T-helper 2 cell (primary cell): ENCODE results near the gene CCDC149.

Experiments
- DNase-seq, 5 experiments: peaks; one replicate each; pipeline versions ENCODE4 v3.0.0 to v3.0.0-alpha.2; 2012 to 2022

CCDC149 gene

DNA sequence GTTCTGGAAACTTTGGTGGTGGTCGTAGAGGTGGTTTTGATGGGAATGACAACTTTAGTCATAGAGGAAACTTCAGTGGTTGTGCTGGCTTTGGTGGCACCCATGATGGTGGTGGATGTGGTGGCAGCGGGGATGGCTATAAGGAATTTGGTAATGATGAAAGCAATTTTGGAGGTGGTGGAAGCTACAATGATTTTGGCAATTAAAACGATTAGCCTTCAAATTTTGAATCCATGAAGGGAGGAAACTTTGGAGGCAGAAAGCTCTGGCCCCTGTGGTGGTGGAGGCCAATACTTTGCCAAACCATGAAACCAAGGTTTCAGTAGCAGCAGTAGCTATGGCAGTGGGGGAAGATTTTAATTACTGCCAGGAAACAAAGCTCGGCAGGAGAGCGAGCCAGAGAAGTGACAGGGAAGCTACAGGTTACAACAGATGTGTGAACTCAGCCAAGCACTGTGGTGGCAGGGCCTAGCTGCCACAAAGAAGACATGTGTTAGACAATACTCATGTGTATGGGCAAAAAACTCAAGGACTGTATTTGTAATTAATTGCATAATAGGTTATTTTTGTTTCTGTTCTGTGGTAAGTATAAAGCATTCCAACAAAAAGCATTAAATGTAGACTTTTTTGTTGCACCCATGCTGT, 140.7 kb downstream of the CCDC149 start:
- no peak for DNase-seq

- DNase-seq: no peak
Observed at GRCh38 chr4:24771241-24771640, 141.6 kb downstream of the CCDC149 start.

DNA sequence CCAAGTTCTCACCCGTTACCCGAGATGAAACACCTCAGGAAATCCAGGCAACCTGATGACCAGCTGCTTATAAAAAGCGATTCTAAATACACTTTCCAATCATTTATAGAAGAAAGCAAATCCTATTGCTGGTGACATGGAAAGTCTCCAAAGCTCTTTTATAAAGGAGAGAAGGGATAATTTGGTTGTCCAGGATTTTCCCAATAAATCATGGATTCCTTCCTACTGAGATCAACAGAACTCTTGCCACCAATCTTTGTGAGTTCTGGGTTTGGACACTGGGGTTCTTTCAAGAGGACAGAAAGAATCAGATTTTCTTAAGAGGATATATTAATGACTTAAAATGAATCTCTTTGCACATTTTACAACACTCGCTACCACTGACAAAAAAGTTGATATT, 142.2 kb downstream of the CCDC149 start:
- DNase-seq: no peak

DNA sequence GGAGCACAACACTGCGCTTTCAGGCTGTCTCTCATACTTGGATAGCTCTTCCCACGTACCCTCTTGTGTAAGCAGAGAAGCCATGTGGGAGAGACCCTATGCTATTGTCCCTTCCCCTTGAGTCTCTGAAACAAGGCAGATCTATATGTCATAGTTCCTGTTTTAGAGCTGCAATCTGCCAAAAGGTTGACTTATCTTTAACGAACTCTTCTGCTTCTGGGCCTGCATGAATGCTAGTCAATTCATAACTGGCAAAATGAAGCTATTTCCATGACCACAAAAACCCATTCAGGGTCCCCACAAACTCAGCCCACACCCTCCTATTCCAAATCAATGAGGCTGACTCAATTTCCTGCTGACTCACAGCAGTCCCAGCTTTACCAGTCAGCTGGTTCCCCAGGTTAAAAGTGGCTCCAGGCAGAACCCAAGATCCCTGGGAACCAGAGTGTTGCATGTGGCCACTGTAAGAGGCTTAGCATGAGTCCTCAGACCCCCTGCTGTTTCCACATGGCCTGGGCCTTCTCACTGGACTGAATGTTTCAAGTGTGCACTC, 142.7 kb downstream of the CCDC149 start:
- DNase-seq: peak in 1 of 5 experiments; percentile 24

DNA sequence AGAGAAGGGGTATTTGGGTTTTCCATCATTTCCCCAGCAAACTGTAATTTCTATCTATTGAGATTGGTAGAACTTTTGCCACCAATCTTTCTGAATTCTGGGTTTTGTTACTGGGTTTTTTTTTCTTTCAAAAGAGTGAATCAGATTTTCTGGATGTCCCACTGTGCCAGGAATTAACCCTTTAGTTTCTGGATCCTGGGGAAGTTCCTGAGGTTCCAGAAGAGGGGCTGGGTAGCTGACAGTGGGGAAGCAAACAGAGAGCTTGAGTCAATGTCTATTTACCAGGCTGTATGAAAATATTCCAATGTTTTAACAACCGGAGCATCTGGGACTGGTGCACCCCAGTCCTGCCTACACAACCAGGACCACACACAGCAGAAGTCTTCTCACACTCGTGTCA, 143.3 kb downstream of the CCDC149 start:
- no peak for DNase-seq

GRCh38 chr4:24768604-24769003, 144.2 kb downstream of the CCDC149 start:
- no peak for DNase-seq

DNA sequence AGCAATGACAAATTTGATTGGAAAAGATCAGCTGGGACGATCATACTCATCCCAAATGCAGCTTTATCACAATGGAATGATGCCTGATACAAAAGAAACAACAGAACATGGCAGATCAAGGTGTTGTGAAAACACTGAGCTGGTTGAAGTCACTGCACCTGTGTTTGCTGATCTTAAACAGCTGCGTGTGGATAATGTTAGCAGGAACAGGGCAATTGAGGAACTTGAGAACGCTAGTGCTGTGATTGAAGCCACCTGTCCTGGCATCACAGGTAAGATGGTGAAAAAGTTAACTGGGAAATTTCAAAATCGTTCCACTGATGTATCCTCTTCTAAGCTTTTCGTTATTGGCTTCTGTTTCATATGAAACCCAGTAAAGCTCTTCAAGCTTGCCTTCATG, 144.8 kb downstream of the CCDC149 start:
- no peak for DNase-seq

- DNase-seq: no peak
Observed at GRCh38 chr4:24765376-24765988, 147.4 kb downstream of the CCDC149 start.

DNA sequence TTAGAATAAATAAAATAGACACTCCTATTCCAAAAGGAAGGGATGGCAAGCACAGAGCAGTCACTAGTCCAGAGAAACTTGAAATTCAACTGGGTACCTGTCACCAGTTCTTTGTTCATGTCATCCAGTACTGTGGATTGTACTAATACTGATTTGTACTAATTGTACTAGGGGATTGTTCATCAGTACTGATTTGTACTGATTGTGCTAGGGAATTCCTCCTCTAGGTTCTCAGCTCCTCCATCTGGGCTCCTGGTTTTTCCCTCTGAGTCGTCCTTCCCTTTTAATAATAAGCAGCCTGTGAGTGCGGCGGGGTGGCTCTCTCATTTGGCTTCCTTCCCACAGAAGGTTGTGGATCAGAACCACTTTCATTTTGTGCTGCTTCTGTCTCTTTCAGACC, 148.5 kb downstream of the CCDC149 start:
- DNase-seq: no peak

GRCh38 chr4:24763631-24764297, 149.1 kb downstream of the CCDC149 start:
- no peak for DNase-seq
